GM20000 (cell line): ENCODE results near the gene ATP2A3.

Experiments
- DNase-seq: peaks from one replicate; pipeline ENCODE4 v3.0.0; 2012; ENCODE audit warnings: low spot score
- TF ChIP-seq, protein P1 (sequence below): IDR thresholded peaks from 2 replicates; pipeline ENCODE4 v1.5.1; 2012; ENCODE audit warnings: mild to moderate bottlenecking, control low read depth; ENCODE audit errors: extremely low read depth, missing control alignments

ATP2A3 gene

DNA sequence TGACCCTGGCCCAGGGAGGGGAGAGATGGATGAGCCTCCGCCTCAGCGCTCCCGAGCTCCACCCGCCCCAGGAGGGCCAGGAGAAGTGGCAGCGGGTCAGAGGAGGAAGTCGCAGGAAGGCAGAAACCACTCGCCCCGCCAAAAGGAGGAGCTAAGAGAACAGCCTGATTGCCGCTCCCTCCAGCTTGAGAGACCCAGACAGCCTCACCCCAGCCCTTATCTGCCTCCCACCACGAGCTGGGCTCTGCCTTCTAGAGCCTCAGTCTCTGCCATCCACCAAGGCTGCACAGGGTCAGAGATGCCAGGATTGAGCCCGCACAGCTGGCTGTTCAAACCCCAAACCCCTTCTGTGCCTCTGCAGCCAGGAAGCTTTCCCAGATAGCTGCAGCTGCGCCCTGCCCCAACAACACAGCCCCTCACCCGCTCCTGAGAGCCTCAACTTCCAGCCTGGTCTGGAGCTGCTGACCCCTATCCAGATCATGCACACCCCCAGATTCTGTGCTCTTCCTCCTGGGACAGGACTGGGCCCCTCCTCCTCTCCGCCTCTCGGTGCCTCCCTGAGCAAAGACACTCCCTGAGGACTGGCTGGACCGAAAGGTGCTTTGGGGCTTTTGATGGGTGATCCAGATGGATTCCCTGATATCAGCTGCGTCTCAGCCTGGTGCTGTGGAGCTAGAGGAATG, 1.0 kb upstream of the ATP2A3 start:
- peak; percentile 88 for DNase-seq
- TF ChIP-seq, protein P1, sequence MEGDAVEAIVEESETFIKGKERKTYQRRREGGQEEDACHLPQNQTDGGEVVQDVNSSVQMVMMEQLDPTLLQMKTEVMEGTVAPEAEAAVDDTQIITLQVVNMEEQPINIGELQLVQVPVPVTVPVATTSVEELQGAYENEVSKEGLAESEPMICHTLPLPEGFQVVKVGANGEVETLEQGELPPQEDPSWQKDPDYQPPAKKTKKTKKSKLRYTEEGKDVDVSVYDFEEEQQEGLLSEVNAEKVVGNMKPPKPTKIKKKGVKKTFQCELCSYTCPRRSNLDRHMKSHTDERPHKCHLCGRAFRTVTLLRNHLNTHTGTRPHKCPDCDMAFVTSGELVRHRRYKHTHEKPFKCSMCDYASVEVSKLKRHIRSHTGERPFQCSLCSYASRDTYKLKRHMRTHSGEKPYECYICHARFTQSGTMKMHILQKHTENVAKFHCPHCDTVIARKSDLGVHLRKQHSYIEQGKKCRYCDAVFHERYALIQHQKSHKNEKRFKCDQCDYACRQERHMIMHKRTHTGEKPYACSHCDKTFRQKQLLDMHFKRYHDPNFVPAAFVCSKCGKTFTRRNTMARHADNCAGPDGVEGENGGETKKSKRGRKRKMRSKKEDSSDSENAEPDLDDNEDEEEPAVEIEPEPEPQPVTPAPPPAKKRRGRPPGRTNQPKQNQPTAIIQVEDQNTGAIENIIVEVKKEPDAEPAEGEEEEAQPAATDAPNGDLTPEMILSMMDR = no peak

DNA sequence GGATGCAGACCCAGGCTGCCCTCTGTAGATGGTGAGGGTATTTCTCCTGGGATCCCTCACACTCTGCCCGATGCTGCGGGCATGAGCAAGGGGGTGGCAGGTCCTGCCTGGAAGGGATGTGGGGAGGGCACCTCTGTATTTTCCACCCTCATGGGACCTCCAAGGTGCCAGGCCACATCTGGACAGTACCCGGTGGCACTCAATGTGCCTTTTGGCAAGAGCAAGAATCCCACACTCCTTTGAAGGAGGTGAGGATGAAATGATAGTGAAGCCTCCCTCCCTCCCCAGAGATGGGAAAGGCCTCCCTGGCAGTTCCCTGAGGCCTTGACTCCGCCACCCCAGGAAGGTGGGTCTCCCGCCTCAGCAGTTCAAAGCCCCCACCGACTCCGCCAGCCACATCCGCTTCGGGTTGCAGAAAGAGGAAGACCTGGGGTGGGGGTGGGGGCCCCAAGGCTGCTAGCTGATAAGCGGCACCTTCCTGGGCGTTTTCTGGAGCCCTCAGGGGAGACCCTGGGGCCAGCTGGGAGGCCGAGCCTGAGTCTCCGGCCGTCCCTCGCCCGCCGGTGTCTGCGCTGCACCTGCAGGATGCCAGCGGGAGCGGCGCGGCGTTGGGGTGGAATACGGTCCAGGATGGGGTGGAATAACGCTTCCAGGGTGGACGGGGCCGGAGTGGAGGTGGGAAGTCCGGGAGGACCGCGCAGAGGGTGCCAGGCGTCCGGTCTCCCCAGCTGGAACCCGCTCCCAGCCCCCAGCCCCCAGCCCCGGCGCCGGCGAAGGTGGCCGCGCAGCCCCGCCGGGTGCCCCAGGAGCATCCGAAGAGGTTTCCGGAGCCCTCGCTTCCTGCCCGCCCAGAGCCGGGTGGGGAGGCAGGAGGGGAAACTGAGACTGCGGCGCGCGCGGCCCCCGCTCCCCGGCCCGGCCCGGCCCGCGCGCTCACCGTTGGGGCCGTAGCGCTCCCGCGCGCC, 718 bp downstream of the ATP2A3 start:
- peak; percentile 73 for DNase-seq
- TF ChIP-seq, protein P1 = no peak

DNA sequence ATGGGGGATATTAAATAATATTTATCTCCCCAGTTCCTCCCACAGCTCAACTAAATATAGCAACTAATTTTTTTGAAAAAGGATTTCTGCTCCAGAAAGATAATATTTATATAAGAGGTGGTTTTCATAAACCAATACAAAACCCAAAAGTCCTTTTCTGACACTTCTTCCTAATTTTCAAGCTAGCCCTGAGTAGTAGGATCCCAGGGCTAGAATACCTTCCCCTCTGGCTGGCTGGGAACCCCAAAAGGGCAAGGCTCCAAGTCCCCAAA, 1.3 kb downstream of the ATP2A3 start:
- no peak for DNase-seq
- TF ChIP-seq, protein P1 = no peak

DNA sequence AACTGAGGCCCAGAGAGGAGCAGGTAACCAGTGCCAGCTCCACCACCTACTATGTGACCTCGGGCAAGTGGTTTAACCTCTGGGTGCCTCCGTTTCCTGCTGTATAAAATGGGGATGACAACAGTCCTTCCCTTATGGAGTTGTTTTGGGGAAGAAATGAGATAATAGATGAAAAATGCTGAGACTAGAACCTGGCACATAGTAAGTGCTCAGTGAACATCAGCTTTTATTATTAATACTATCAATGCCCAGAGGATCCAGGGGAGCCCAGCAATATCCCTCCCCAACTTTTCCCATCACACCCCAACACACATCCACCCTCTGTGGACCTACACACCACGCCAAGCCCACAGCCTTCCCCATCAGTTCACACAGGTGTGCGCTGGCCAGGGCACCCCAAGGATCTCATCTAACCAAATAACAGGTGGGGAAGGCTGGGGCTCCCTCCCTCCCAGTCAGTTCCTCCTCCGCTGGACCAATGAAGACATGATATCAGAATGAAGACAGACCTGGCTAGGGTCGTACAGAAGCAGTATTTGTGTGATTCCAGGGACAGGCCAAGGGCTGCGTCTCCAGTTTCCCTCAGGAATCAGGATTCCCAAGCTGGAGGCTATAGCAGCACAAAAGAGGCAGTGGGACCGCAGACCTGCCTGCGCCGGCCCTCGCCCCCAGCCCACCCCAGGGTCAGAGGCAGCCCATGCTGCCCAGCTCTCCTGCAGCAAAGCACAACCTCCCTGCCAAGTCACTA, 1.8 kb downstream of the ATP2A3 start:
- no peak for DNase-seq
- TF ChIP-seq, protein P1 = no peak

DNA sequence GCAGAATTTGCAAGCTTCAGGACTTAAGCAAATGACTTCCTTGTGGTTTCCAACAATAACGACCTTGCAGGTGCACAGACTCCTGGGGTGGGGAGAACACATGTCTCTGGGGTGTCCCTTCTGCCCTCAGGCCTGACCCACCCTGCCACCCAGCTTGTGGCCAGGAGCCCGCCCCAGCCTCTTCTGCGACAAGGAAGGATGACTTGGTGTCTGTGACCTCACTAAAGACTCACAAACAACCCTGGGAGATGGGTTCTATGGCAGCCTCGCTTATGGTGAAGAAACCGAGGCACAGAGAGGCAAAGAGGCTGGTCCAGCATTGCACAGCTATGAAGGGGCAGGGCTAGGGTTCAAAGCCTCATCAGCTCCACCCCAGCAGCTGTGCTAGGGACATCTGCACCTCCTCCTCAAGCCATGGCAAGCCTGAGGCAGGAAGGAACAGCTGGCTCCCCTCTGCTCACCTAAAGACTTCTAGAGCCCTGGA, 2.6 kb downstream of the ATP2A3 start:
- TF ChIP-seq, protein P1 = no peak
- no peak for DNase-seq

DNA sequence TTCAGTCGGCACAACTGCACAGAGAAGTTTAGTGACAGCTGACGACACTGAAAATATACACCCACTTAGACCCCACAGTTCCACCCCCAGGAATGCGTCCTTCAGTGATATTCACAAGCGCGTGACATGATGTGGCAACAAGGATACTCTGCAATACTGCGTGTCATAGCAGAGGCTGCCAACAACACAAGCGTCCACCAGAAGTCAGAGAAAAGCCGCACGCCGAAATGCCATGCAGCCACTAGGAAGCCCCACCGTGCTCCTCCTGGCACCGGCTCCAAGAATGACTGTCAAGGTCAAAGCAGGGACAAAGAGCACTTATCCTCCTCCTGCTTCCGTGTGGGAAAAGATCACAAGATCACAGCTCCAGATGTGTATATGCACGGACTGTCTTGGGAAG, 3.5 kb downstream of the ATP2A3 start:
- TF ChIP-seq, protein P1 = no peak
- no peak for DNase-seq
